Gastroesophageal sphincter (tissue), 4 donors: ENCODE results near the gene ITM2B. TPM values are rescaled to one million over a fixed set of nuclear protein-coding genes. Genes with fewer than 3 reads are reported as not detected.

ENCODE experiments used
- ATAC-seq: fragments of 150-250 bp; one replicate; pipeline ENCODE4 v1.9.1; 2016; ENCODE audit warnings: mild to moderate bottlenecking, moderate library complexity
- H3K27ac ChIP-seq, 4 donors: fragments of 200-600 bp; sonication (generic) in 3 of 4; 1 replicate in 3 of 4; 2 replicates in 1 of 4; pipeline ENCODE4 v1.5.1; 2016 to 2019
- H3K27me3 ChIP-seq: fragments of 200-600 bp; sonication (generic); one replicate; pipeline ENCODE4 v1.5.1; 2019
- H3K36me3 ChIP-seq, 2 donors: fragments of 200-600 bp; sonication (generic); one replicate each; pipeline ENCODE4 v1.5.1; 2019; ENCODE audit warnings: control low read depth in 1 of 2
- H3K4me1 ChIP-seq, 3 donors: fragments of 200-600 bp; sonication (generic); 1 replicate in 2 of 3; 2 replicates in 1 of 3; pipeline ENCODE4 v1.5.1; 2016 to 2019; ENCODE audit warnings: control low read depth in 2 of 3
- H3K4me3 ChIP-seq, 2 donors: fragments of 200-600 bp; sonication (generic); one replicate each; pipeline ENCODE4 v1.5.1; 2019; ENCODE audit warnings: mild to moderate bottlenecking in 1 of 2, moderate library complexity in 1 of 2
- H3K9me3 ChIP-seq, 3 donors: fragments of 200-600 bp; sonication (generic); one replicate each; pipeline ENCODE4 v1.5.1; 2017 to 2019; ENCODE audit warnings: control low read depth in 2 of 3
- EP300 ChIP-seq: sonication (generic); formaldehyde crosslinking; IDR thresholded peaks from one replicate; pipeline ENCODE4 v1.6.1; 2017; ENCODE audit warnings: antibody characterized with exemption, mild to moderate bottlenecking
- POLR2A ChIP-seq, 2 donors: fragments of 450-650 bp; IDR thresholded peaks; one replicate each; pipeline ENCODE4 v1.6.1; 2017; ENCODE audit warnings: antibody characterized with exemption in 2 of 2, mild to moderate bottlenecking in 2 of 2, moderate library complexity in 1 of 2
- POLR2AphosphoS5 ChIP-seq: sonication (generic); formaldehyde crosslinking; IDR thresholded peaks from one replicate; pipeline ENCODE4 v1.6.1; 2017; ENCODE audit warnings: antibody characterized with exemption
- WGBS, 2 donors: methylation state at CpG; one replicate each; pipeline ENCODE4 v1.1.5; 2018; ENCODE audit warnings: low coverage in 1 of 2; 5-methylcytosine and 5-hydroxymethylcytosine counted together
- total RNA-seq, 4 donors: library from RNA; depleted of rRNA; stranded (reverse); fragments of >200 nt; gene quantifications; one replicate each; pipeline ENCODE4 v1.1.0, GENCODE V29; 2016
- TF ChIP-seq, protein P1 (sequence below), 4 experiments: fragments of 200-600 bp in 2 of 4; fragments of 450-650 bp in 2 of 4; sonication (generic) in 1 of 4; IDR thresholded peaks; one replicate each; pipeline ENCODE4 v1.5.1; 2017 to 2019; ENCODE audit warnings: antibody characterized with exemption in 4 of 4, mild to moderate bottlenecking in 2 of 4, moderate library complexity in 2 of 4

Gene ITM2B
- total RNA-seq, 4 donors from 2014 or later, result 263 to 380 (median 300) TPM

DNA sequence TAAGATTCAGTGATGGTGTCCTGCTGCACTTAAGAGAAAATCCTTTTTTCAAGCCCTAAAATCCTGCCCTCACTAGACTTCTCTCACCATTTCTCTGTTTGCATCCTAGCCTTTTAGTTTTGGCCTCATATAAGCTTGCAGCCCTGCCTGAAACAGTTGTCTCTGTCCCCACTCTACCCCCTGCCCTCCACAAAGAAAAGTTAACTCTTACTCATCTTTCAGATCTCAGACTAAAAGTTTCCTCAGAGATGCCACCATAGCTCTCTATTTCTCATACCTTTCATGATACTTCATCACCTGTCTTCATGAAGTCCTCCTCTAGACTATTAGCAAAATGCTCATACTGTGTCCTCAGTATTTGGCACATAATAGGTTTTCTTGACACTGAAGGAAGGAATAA is 33.1 kb downstream of the ITM2B start:
- TF ChIP-seq EP300 (no peak), POLR2A (IDR thresholded peaks at IDR 0.05) (no peak), POLR2AphosphoS5 (no peak)
- TF ChIP-seq, protein P1, sequence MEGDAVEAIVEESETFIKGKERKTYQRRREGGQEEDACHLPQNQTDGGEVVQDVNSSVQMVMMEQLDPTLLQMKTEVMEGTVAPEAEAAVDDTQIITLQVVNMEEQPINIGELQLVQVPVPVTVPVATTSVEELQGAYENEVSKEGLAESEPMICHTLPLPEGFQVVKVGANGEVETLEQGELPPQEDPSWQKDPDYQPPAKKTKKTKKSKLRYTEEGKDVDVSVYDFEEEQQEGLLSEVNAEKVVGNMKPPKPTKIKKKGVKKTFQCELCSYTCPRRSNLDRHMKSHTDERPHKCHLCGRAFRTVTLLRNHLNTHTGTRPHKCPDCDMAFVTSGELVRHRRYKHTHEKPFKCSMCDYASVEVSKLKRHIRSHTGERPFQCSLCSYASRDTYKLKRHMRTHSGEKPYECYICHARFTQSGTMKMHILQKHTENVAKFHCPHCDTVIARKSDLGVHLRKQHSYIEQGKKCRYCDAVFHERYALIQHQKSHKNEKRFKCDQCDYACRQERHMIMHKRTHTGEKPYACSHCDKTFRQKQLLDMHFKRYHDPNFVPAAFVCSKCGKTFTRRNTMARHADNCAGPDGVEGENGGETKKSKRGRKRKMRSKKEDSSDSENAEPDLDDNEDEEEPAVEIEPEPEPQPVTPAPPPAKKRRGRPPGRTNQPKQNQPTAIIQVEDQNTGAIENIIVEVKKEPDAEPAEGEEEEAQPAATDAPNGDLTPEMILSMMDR (IDR thresholded peaks at IDR 0.05), result no peak
- Histone ChIP-seq H3K4me3 (no peak overlapping the region), H3K9me3 (no peaks in the 10 kb centered on the region), H3K4me1 (no peaks in the 10 kb centered on the region), H3K27ac (no peak overlapping the region), H3K27me3 (no peaks in the 10 kb centered on the region), H3K36me3 (peaks cover 0 to 68% of the 10 kb centered on the region in 2 donors)
- no peak for ATAC-seq

DNA sequence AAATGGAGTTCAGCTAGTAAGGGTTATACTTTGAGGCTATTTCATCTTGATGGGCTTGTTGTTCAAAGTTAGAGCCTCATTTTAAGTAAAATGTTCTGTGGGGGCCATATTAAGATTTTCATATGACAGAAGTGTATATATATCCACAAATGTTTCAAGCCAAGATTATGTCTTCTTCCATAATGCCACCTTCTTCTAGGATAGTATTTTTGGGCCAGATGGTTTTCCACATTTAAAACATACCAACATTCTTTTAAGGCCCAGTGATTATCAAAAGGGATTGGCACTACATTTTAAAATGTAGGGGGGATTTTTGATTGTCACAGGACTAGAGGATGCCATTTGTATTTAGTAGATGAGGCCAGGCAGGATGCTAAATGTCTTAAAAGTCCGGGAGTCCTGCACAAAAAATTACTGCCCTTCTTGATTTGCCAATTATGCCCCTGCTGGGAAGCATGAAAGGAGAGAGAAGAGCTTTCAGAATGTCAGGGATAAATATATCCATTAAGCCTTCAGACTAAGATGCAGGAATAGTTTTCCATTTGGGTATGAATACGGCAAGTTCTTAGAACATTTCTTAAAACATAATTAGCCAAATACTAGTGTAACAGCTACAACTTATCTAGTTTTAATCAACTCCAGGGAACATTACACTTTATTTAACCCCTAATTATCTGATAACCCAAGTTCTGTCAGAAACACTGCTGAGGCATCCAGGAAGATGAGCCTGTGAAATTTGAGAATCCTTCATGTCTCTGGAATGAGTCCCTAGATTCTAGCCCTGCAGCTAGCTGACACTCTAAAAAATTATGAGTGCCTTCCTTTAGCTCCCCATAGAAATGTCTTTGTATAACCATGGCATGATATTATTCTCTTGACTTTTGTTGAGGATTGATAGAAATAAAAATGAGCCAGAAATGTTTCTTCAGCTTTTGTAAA is 34.0 kb downstream of the ITM2B start:
- WGBS, 2 donors, result 84 to 88% methylated on average over 2 of the region's 2 CpGs
- Histone ChIP-seq H3K36me3 (peaks cover 0 to 60% of the 10 kb centered on the region in 2 donors), H3K27ac (no peak overlapping the region), H3K27me3 (no peaks in the 10 kb centered on the region), H3K4me1 (no peaks in the 10 kb centered on the region), H3K9me3 (no peaks in the 10 kb centered on the region), H3K4me3 (no peak overlapping the region)
- no peak for TF ChIP-seq POLR2AphosphoS5
- TF ChIP-seq POLR2A (IDR thresholded peaks at IDR 0.05), result no peak
- TF ChIP-seq, protein P1 (IDR thresholded peaks at IDR 0.05), result no peak
- TF ChIP-seq EP300, result no peak
- no peak for ATAC-seq

GRCh38 chr13:48268019-48268418 is 35.0 kb downstream of the ITM2B start:
- no peak for ATAC-seq
- Histone ChIP-seq H3K27me3 (no peaks in the 10 kb centered on the region), H3K9me3 (no peaks in the 10 kb centered on the region), H3K27ac (no peak overlapping the region), H3K36me3 (peaks cover 0 to 49% of the 10 kb centered on the region in 2 donors), H3K4me3 (no peak overlapping the region), H3K4me1 (no peaks in the 10 kb centered on the region)
- TF ChIP-seq, protein P1 (IDR thresholded peaks at IDR 0.05), result no peak
- TF ChIP-seq POLR2A (IDR thresholded peaks at IDR 0.05) (no peak), POLR2AphosphoS5 (no peak), EP300 (no peak)
- 81 to 95% methylated on average over 3 to 4 of the region's 4 CpGs for WGBS, 2 donors

DNA sequence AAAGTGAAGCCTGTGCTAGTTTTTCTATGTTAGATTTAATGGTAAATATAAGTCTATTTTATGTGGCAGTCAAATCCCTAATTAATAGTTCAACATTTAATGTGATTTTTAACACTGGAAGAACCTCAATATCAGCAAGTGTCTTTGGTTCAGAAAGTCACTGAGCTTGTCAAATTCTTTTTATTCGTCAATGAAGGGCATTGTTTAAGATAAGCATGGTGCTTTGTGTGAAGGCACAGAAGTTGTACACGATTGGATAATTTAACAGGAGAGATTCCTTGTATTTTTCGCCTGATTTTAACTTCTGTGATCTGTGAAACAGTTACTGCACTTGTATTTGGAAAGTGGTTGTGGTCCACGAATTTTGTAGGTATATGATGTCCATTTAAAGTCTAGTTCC is 40.3 kb downstream of the ITM2B start:
- Histone ChIP-seq H3K36me3 (peaks cover 0 to 24% of the 10 kb centered on the region in 2 donors), H3K4me1 (no peaks in the 10 kb centered on the region), H3K27me3 (no peaks in the 10 kb centered on the region), H3K4me3 (no peak overlapping the region), H3K9me3 (no peaks in the 10 kb centered on the region), H3K27ac (no peak overlapping the region)
- ATAC-seq, result no peak
- TF ChIP-seq EP300 (no peak), POLR2A (IDR thresholded peaks at IDR 0.05) (no peak), POLR2AphosphoS5 (no peak)
- TF ChIP-seq, protein P1 (IDR thresholded peaks at IDR 0.05), result no peak
- WGBS, 2 donors, result 77 to 79% methylated on average over 4 of the region's 4 CpGs

- no peak for ATAC-seq
- Histone ChIP-seq H3K27ac (no peak overlapping the region), H3K9me3 (no peaks in the 10 kb centered on the region), H3K4me3 (no peak overlapping the region), H3K36me3 (peaks cover 0 to 7% of the 10 kb centered on the region in 2 donors), H3K4me1 (no peaks in the 10 kb centered on the region), H3K27me3 (no peaks in the 10 kb centered on the region)
- WGBS, 2 donors, result 80 to 90% methylated on average over 4 of the region's 4 CpGs
- TF ChIP-seq, protein P1 (IDR thresholded peaks at IDR 0.05), result no peak
- TF ChIP-seq POLR2A (IDR thresholded peaks at IDR 0.05) (no peak), POLR2AphosphoS5 (no peak), EP300 (no peak)
These were observed 42.5 kb downstream of the ITM2B start for GRCh38 chr13:48275507-48275906.
